ENCODE measurements around the gene NOL6.
"Not testable (repeated sequence)": the region's sequence is repeated elsewhere in the genome, so short reads cannot be mapped to it uniquely, and the experiment has no call there.

Gene NOL6

GRCh38 chr9:33469891-33470290, 3.8 kb downstream of the NOL6 start:
- no peak for DNase-seq

GRCh38 chr9:33468797-33469621, 4.7 kb downstream of the NOL6 start:
- DNase-seq, result no peak

- no peak for DNase-seq
Observed at GRCh38 chr9:33468215-33468730, 5.5 kb downstream of the NOL6 start.

- no peak for DNase-seq
Observed at GRCh38 chr9:33467526-33467925, 6.2 kb downstream of the NOL6 start.

- DNase-seq, result peak; percentile 58
Observed at GRCh38 chr9:33466565-33467495, 6.9 kb downstream of the NOL6 start.

GRCh38 chr9:33465596-33466564, 7.8 kb downstream of the NOL6 start:
- no peak for DNase-seq

- DNase-seq, result no peak
Observed at GRCh38 chr9:33465096-33465495, 8.6 kb downstream of the NOL6 start.

GRCh38 chr9:33464045-33464636, 9.6 kb downstream of the NOL6 start:
- DNase-seq, result no peak

GRCh38 chr9:33463151-33463550, 10.6 kb downstream of the NOL6 start:
- DNase-seq, result no peak

GRCh38 chr9:33461492-33461891, 12.2 kb downstream of the NOL6 start:
- no peak for DNase-seq

- no peak for DNase-seq
Observed at GRCh38 chr9:33460854-33461253, 12.9 kb downstream of the NOL6 start.

GRCh38 chr9:33459115-33459514, 14.6 kb downstream of the NOL6 start:
- DNase-seq, result no peak

- peak; percentile 62 for DNase-seq
Observed at GRCh38 chr9:33458444-33458843, 15.3 kb downstream of the NOL6 start.

GRCh38 chr9:33455945-33456344, 17.8 kb downstream of the NOL6 start:
- DNase-seq, result no peak

- DNase-seq, result not testable (repeated sequence)
Observed at GRCh38 chr9:33455456-33455855, 18.3 kb downstream of the NOL6 start.

- not testable (repeated sequence) for DNase-seq
Observed at GRCh38 chr9:33454661-33455026, 19.1 kb downstream of the NOL6 start.

- no peak for DNase-seq
Observed at GRCh38 chr9:33453999-33454660, 19.6 kb downstream of the NOL6 start.

- DNase-seq, result no peak
Observed at GRCh38 chr9:33453286-33453860, 20.4 kb downstream of the NOL6 start.

GRCh38 chr9:33452828-33453271, 20.9 kb downstream of the NOL6 start:
- DNase-seq, result no peak

GRCh38 chr9:33450621-33451146, 23.0 kb downstream of the NOL6 start:
- no peak for DNase-seq

- DNase-seq, result no peak
Observed at GRCh38 chr9:33449715-33450114, 24.0 kb downstream of the NOL6 start.

All from activated CD4-positive, alpha-beta T cell treated with anti-CD3 and anti-CD28 coated beads for 1 hour (primary cell).